ENCODE data around the gene LPAR2. TPM values are rescaled to one million over a fixed set of nuclear protein-coding genes. Genes with fewer than 3 reads are reported as not detected.

The LPAR2 gene
- polyA plus RNA-seq, 1 donor (not counting 4 experiments of a cell fraction or from before 2014, with no cell fraction given) = 7.3 TPM

- H3K9me3 ChIP-seq (ENCODE audit: control insufficient read depth, low read depth, low read length) = no peaks in the 10 kb centered on the region
- H4K20me1 ChIP-seq (ENCODE audit: control insufficient read depth, extremely low read depth, insufficient read depth, low read length) = no peaks in the 10 kb centered on the region
- dilution Hi-C loops (cut with MboI; ENCODE audit: extremely low pct_ligation_motif_present, low sequenced_read_pairs) = no loop called here
- H2AFZ ChIP-seq (ENCODE audit: control insufficient read depth, low read length) = no peak overlapping the region
- DNase-seq (ENCODE audit: low read depth, low spot score) = no peak
- H3K4me3 ChIP-seq (ENCODE audit: control insufficient read depth in 2 of 3, extremely low read depth in 1 of 3, insufficient read depth in 2 of 3, low read depth in 1 of 3, low read length in 3 of 3) = no peak overlapping the region
- H3K9me1 ChIP-seq (ENCODE audit: control insufficient read depth, extremely low read depth, insufficient read depth, low read length) = no peaks in the 10 kb centered on the region
- no peaks in the 10 kb centered on the region for H3K79me2 ChIP-seq (ENCODE audit: control insufficient read depth, insufficient read depth, low read length)
- no peaks in the 10 kb centered on the region for H3K4me1 ChIP-seq (ENCODE audit: control insufficient read depth, extremely low read depth, insufficient read depth, low read length)
- peaks cover 40 to 67% of the 10 kb centered on the region in 2 experiments for H3K36me3 ChIP-seq (ENCODE audit: control insufficient read depth in 2 of 2, extremely low read depth in 1 of 2, insufficient read depth in 2 of 2, low read length in 2 of 2)
- TF ChIP-seq CTCF (optimal IDR thresholded peaks at IDR 0.05 in 1 of 3, IDR thresholded peaks at IDR 0.05 in 1 of 3, conservative IDR thresholded peaks at IDR 0.05 in 1 of 3; ENCODE audit: extremely low read depth in 1 of 3, insufficient read depth in 2 of 3, low read length in 3 of 3) = no peak
- no peak for TF ChIP-seq EZH2 (IDR thresholded peaks at IDR 0.05; ENCODE audit: low read length)
- H3K27me3 ChIP-seq (ENCODE audit: control insufficient read depth, extremely low read depth, insufficient read depth, low read length) = no peaks in the 10 kb centered on the region
- H3K4me2 ChIP-seq (ENCODE audit: control insufficient read depth, extremely low read depth, insufficient read depth, low read depth, low read length) = no peak overlapping the region
- no peak overlapping the region for H3K9ac ChIP-seq (ENCODE audit: control insufficient read depth, extremely low read depth, insufficient read depth, low read length)
- no peak for FAIRE-seq
- no peak overlapping the region for H3K27ac ChIP-seq (ENCODE audit: control insufficient read depth, insufficient read depth, low read length)
Measured at GRCh38 chr19:19654441-19654840, 26.4 kb upstream of the LPAR2 start.

DNA sequence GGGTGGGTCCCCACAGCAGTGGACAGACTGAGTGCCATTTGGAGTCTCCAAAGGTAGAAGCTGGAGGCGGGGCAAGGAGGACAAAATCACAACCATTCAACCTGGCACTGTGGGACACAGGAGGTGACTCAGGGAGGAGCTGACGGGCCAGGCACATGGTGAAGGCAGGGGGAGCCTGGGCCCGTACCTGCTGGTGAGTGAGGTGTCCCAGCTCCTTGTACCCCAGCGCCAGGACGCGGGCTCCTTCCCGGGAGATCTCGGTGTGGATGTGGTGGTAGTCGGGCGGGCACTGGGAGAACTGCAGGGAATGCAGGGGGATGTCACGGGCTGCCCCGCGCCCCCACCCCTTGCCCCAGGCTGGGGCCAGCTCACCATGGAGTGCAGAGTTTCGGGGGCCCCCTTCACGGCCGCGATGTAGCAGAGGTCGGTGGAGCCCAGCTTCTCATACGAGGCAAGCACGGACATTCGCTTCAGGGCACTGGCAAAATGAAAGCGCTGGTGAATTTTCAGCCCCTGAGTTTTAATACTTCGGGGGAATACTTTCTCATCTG, 25.7 kb upstream of the LPAR2 start:
- no peak for DNase-seq (ENCODE audit: low read depth, low spot score)
- no peak for FAIRE-seq
- no peaks in the 10 kb centered on the region for H3K9me3 ChIP-seq (ENCODE audit: control insufficient read depth, low read depth, low read length)
- no peak overlapping the region for H3K4me3 ChIP-seq (ENCODE audit: control insufficient read depth in 2 of 3, extremely low read depth in 1 of 3, insufficient read depth in 2 of 3, low read depth in 1 of 3, low read length in 3 of 3)
- TF ChIP-seq EZH2 (IDR thresholded peaks at IDR 0.05; ENCODE audit: low read length) (no peak), CTCF (optimal IDR thresholded peaks at IDR 0.05 in 1 of 3, IDR thresholded peaks at IDR 0.05 in 1 of 3, conservative IDR thresholded peaks at IDR 0.05 in 1 of 3; ENCODE audit: extremely low read depth in 1 of 3, insufficient read depth in 2 of 3, low read length in 3 of 3) (no peak)
- H3K27ac ChIP-seq (ENCODE audit: control insufficient read depth, insufficient read depth, low read length) = no peak overlapping the region
- H3K79me2 ChIP-seq (ENCODE audit: control insufficient read depth, insufficient read depth, low read length) = no peaks in the 10 kb centered on the region
- no peaks in the 10 kb centered on the region for H3K9me1 ChIP-seq (ENCODE audit: control insufficient read depth, extremely low read depth, insufficient read depth, low read length)
- no peak overlapping the region for H3K9ac ChIP-seq (ENCODE audit: control insufficient read depth, extremely low read depth, insufficient read depth, low read length)
- no peaks in the 10 kb centered on the region for H4K20me1 ChIP-seq (ENCODE audit: control insufficient read depth, extremely low read depth, insufficient read depth, low read length)
- H2AFZ ChIP-seq (ENCODE audit: control insufficient read depth, low read length) = no peak overlapping the region
- dilution Hi-C loops (cut with MboI; ENCODE audit: extremely low pct_ligation_motif_present, low sequenced_read_pairs) = no loop called here
- H3K4me1 ChIP-seq (ENCODE audit: control insufficient read depth, extremely low read depth, insufficient read depth, low read length) = no peaks in the 10 kb centered on the region
- no peak overlapping the region for H3K4me2 ChIP-seq (ENCODE audit: control insufficient read depth, extremely low read depth, insufficient read depth, low read depth, low read length)
- H3K36me3 ChIP-seq (ENCODE audit: control insufficient read depth in 2 of 2, extremely low read depth in 1 of 2, insufficient read depth in 2 of 2, low read length in 2 of 2) = peaks cover 34 to 67% of the 10 kb centered on the region in 2 experiments
- H3K27me3 ChIP-seq (ENCODE audit: control insufficient read depth, extremely low read depth, insufficient read depth, low read length) = no peaks in the 10 kb centered on the region

Data from keratinocyte (primary cell).